Breast epithelium (tissue), 3 donors: ENCODE data around the gene CD2.

Experiments used
- CTCF ChIP-seq, 3 donors: fragments of 450-650 bp; IDR thresholded peaks; one replicate each; pipeline ENCODE4 v1.5.1; 2016 to 2017; ENCODE audit warnings: antibody characterized with exemption in 3 of 3, mild to moderate bottlenecking in 3 of 3, moderate library complexity in 3 of 3
- POLR2A ChIP-seq: fragments of 450-650 bp; IDR thresholded peaks from one replicate; pipeline ENCODE4 v1.6.1; 2016; ENCODE audit warnings: antibody characterized with exemption, mild to moderate bottlenecking, moderate library complexity
- POLR2AphosphoS5 ChIP-seq, 3 donors: sonication (generic); formaldehyde crosslinking; IDR thresholded peaks; one replicate each; pipeline ENCODE4 v1.6.1; 2017; ENCODE audit warnings: antibody characterized with exemption in 3 of 3

GRCh38 chr1:116712510-116712909, 41.7 kb upstream of the CD2 start:
- TF ChIP-seq POLR2A (no peak), CTCF (IDR thresholded peaks at IDR 0.05) (no peak), POLR2AphosphoS5 (IDR thresholded peaks at IDR 0.05) (no peak)
